HepG2 (cell line): ENCODE data around the gene GRIN3B. TPM values are rescaled to one million over a fixed set of nuclear protein-coding genes. Genes with fewer than 3 reads are reported as not detected.
A peak's percentile ranks its signal among the peaks of the same experiment; 100 is the strongest.

Experiments
- ATF1 ChIP-seq: IDR thresholded peaks from 2 replicates; pipeline ENCODE4 v1.6.1; 2016; ENCODE audit warnings: mild to moderate bottlenecking, control low read depth
- BCLAF1 ChIP-seq: fragments of 450-650 bp; IDR thresholded peaks from 2 replicates; pipeline ENCODE4 v1.6.1; 2017; ENCODE audit warnings: mild to moderate bottlenecking
- CAMTA2 ChIP-seq: sonication (generic); formaldehyde crosslinking; IDR thresholded peaks from 2 replicates; pipeline ENCODE4 v1.4.0; 2020; ENCODE audit warnings: mild to moderate bottlenecking, missing genetic modification reagents, borderline replicate concordance
- CTCF ChIP-seq: sonication (generic); formaldehyde crosslinking; IDR thresholded peaks from 2 replicates; pipeline ENCODE4 v1.5.0; 2020; ENCODE audit warnings: mild to moderate bottlenecking, missing genetic modification reagents, moderate library complexity
- DMAP1 ChIP-seq: IDR thresholded peaks from 2 replicates; pipeline ENCODE4 v1.6.1; 2016
- EED ChIP-seq: sonication (generic); formaldehyde crosslinking; IDR thresholded peaks from 2 replicates; pipeline ENCODE4 v1.5.0; 2020; ENCODE audit warnings: mild to moderate bottlenecking, missing genetic modification reagents
- ETV6 ChIP-seq: sonication (generic); formaldehyde crosslinking; conservative IDR thresholded peaks from 2 replicates; pipeline ENCODE4 v1.4.0; 2020; ENCODE audit warnings: missing genetic modification reagents
- FOSL2 ChIP-seq: sonication (generic); formaldehyde crosslinking; IDR thresholded peaks from 2 replicates; pipeline ENCODE4 v1.4.0; 2020; ENCODE audit warnings: missing genetic modification reagents
- GATA4 ChIP-seq: sonication (generic); IDR thresholded peaks from 2 replicates; pipeline ENCODE4 v1.6.1; 2016; ENCODE audit warnings: antibody characterized with exemption, low read depth, borderline replicate concordance
- GTF2F1 ChIP-seq: fragments of 150-350 bp; IDR thresholded peaks from 2 replicates; pipeline ENCODE4 v1.6.1; 2014; ENCODE audit warnings: low read length
- GZF1 ChIP-seq: sonication (generic); formaldehyde crosslinking; IDR thresholded peaks from 2 replicates; pipeline ENCODE4 v1.5.1; 2020; ENCODE audit warnings: mild to moderate bottlenecking, missing genetic modification reagents
- KLF11 ChIP-seq: IDR thresholded peaks from 2 replicates; pipeline ENCODE4 v1.6.1; 2016; ENCODE audit warnings: missing compliant biosample characterization
- NR2F2 ChIP-seq: IDR thresholded peaks from 2 replicates; pipeline ENCODE4 v1.6.1; 2012; ENCODE audit warnings: low read depth, inconsistent platforms, borderline replicate concordance
- PLRG1 ChIP-seq: fragments of 450-650 bp; conservative IDR thresholded peaks from 2 replicates; pipeline ENCODE4 v1.6.1; 2016
- POLR2G ChIP-seq: fragments of 200-400 bp; formaldehyde crosslinking; IDR thresholded peaks from 2 replicates; pipeline ENCODE4 v1.6.1; 2018; ENCODE audit warnings: mild to moderate bottlenecking, low read depth, low read length, moderate library complexity
- SOX13 ChIP-seq, 3 experiments: fragments of 450-650 bp in 1 of 3; sonication (generic) in 1 of 3; formaldehyde crosslinking in 1 of 3; IDR thresholded peaks in 2 of 3; conservative IDR thresholded peaks in 1 of 3; 2 replicates each; pipeline versions ENCODE4 v1.5.0 to v1.6.1; 2016 to 2020; ENCODE audit warnings: antibody characterized with exemption in 1 of 3, mild to moderate bottlenecking in 1 of 3, missing compliant biosample characterization in 1 of 3, missing genetic modification reagents in 1 of 3, moderate library complexity in 1 of 3
- SRY ChIP-seq: sonication (generic); formaldehyde crosslinking; IDR thresholded peaks from 2 replicates; pipeline ENCODE4 v1.8.0; 2022; ENCODE audit warnings: mild to moderate bottlenecking, missing genetic modification reagents
- TARDBP ChIP-seq: sonication (generic); formaldehyde crosslinking; IDR thresholded peaks from 2 replicates; pipeline ENCODE4 v1.8.0; 2022; ENCODE audit warnings: mild to moderate bottlenecking, missing genetic modification reagents
- THAP11 ChIP-seq: IDR thresholded peaks from 2 replicates; pipeline ENCODE4 v1.6.1; 2016; ENCODE audit warnings: missing biosample characterization, missing genetic modification reagents
- ZMAT3 ChIP-seq: sonication (generic); formaldehyde crosslinking; conservative IDR thresholded peaks from 2 replicates; pipeline ENCODE4 v1.7.0; 2021; ENCODE audit warnings: missing genetic modification reagents
- ZNF224 ChIP-seq: sonication (generic); formaldehyde crosslinking; IDR thresholded peaks from 2 replicates; pipeline ENCODE4 v1.5.0; 2020; ENCODE audit warnings: mild to moderate bottlenecking, missing genetic modification reagents
- ZNF235 ChIP-seq: sonication (generic); formaldehyde crosslinking; IDR thresholded peaks from 2 replicates; pipeline ENCODE4 v1.8.1; 2023; ENCODE audit warnings: mild to moderate bottlenecking, missing genetic modification reagents, borderline replicate concordance
- ZNF414 ChIP-seq: sonication (generic); formaldehyde crosslinking; IDR thresholded peaks from 2 replicates; pipeline ENCODE4 v1.5.0; 2020; ENCODE audit warnings: missing genetic modification reagents
- ZNF543 ChIP-seq: sonication (generic); formaldehyde crosslinking; IDR thresholded peaks from 2 replicates; pipeline ENCODE4 v1.4.0; 2020; ENCODE audit warnings: mild to moderate bottlenecking, missing genetic modification reagents
- ZNF891 ChIP-seq: sonication (generic); formaldehyde crosslinking; IDR thresholded peaks from 2 replicates; pipeline ENCODE4 v1.5.0; 2020; ENCODE audit warnings: mild to moderate bottlenecking, missing genetic modification reagents
- ZSCAN9 ChIP-seq: IDR thresholded peaks from 2 replicates; pipeline ENCODE4 v1.6.1; 2016; ENCODE audit warnings: borderline replicate concordance
- polyA plus RNA-seq, 8 experiments: library from polyadenylated mRNA; depleted of rRNA in 3 of 8; stranded (reverse) in 7 of 8; unstranded in 1 of 8; fragments of >200 nt; fragmentation: Illumina TruSeq in 4 of 8; extraction: Trizol in 4 of 8; gene quantifications; 2 replicates each; pipeline versions ENCODE4 v1.2.1 to v1.2.3, GENCODE V29; 2011 to 2016; ENCODE audit warnings: low read depth in 4 of 8, missing spikeins in 1 of 8, mixed read lengths in 1 of 8; ENCODE audit not compliant: insufficient read depth in 1 of 8
- total RNA-seq, 5 experiments: library from RNA; depleted of rRNA; stranded (reverse); fragments of >200 nt; fragmentation: Illumina TruSeq; extraction: Trizol; gene quantifications; 2 replicates each; pipeline ENCODE4 v1.2.3, GENCODE V29; 2016; ENCODE audit warnings: low read depth in 1 of 5

The GRIN3B gene
- total and polyA plus RNA-seq, 2 of the 13 experiments (the other 11 are each of a cell fraction or from before 2014, with no cell fraction given), result 0.07 to 0.20 TPM

GRCh38 chr19:984165-984967 lies 15.9 kb upstream of the GRIN3B start, which contains the start of gene WDR18 (continued):
- TF ChIP-seq CTCF (CRISPR knock-in tag) (peak; percentile 37), BCLAF1 (no peak), SOX13 (IDR thresholded peaks at IDR 0.05) (no peak), SOX13 (CRISPR knock-in tag; conservative IDR thresholded peaks at IDR 0.05 in 1 of 2, IDR thresholded peaks at IDR 0.05 in 1 of 2) (0 out of 4 replicates have a peak, but pooled peaks of 1 of the 2 experiments have one; percentile 32), ZNF543 (CRISPR knock-in tag) (peak; percentile 85), THAP11 (CRISPR knock-in tag) (peak; percentile 93), DMAP1 (peak; percentile 83), POLR2G (peak; percentile 75), GZF1 (CRISPR knock-in tag) (0 out of 2 replicates have a peak, but pooled peaks have one; percentile 20), ZSCAN9 (no peak), ZNF235 (CRISPR knock-in tag) (peak; percentile 21; the same call in 1 of the 2 replicates), ATF1 (peak; percentile 87), ZNF414 (CRISPR knock-in tag) (peak; percentile 76; the same call in 1 of the 2 replicates), GATA4 (peak; percentile 38; the same call in 1 of the 2 replicates), KLF11 (0 out of 2 replicates have a peak, but pooled peaks have one; percentile 31), SRY (peak; percentile 94), FOSL2 (peak; percentile 43; the same call in 1 of the 2 replicates), ZNF891 (CRISPR knock-in tag) (0 out of 2 replicates have a peak, but pooled peaks have one; percentile 67), CAMTA2 (CRISPR knock-in tag) (no peak), ZMAT3 (0 out of 2 replicates have a peak, but pooled peaks have one; percentile 42), EED (CRISPR knock-in tag) (peak; percentile 90), ZNF224 (CRISPR knock-in tag) (peak; percentile 83; the same call in 1 of the 2 replicates), ETV6 (CRISPR knock-in tag) (peak; percentile 85), GTF2F1 (no peak), NR2F2 (no peak), PLRG1 (no peak), TARDBP (peak; percentile 63)
